ENCODE data around the gene AGTRAP.

The AGTRAP gene

GRCh38 chr1:11735854-11736745 is at the start of gene AGTRAP:
Gene AGTRAP, plus strand, starts transcription at chr1:11736136. Its CDS starts 73 bp downstream, at chr1:11736209.
- peak; percentile 58 to 69 for DNase-seq (ENCODE audit: low read depth in 2 of 2)

GRCh38 chr1:11688506-11688905 is 47.4 kb upstream of the AGTRAP start:
- no peak for DNase-seq (ENCODE audit: low read depth in 2 of 2)

- no peak for DNase-seq (ENCODE audit: low read depth in 2 of 2)
Observed at GRCh38 chr1:11690397-11691301, 45.3 kb upstream of the AGTRAP start.

- no peak for DNase-seq (ENCODE audit: low read depth in 2 of 2)
Observed at GRCh38 chr1:11691302-11691914, 44.5 kb upstream of the AGTRAP start, which contains the start of gene DRAXIN. Gene DRAXIN, plus strand, starts transcription at chr1:11691710. Its CDS starts 14,549 bp downstream, at chr1:11706259.

- DNase-seq (ENCODE audit: low read depth in 2 of 2): no peak
Observed at GRCh38 chr1:11691928-11692711, 43.8 kb upstream of the AGTRAP start.

- DNase-seq (ENCODE audit: low read depth in 2 of 2): no peak
Observed at GRCh38 chr1:11693024-11693590, 42.8 kb upstream of the AGTRAP start.

GRCh38 chr1:11693917-11694316 is 42.0 kb upstream of the AGTRAP start:
- DNase-seq (ENCODE audit: low read depth in 2 of 2): no peak

GRCh38 chr1:11695861-11696260 is 40.1 kb upstream of the AGTRAP start:
- no peak for DNase-seq (ENCODE audit: low read depth in 2 of 2)

- DNase-seq (ENCODE audit: low read depth in 2 of 2): no peak
Observed at GRCh38 chr1:11697188-11697892, 38.6 kb upstream of the AGTRAP start.

- no peak for DNase-seq (ENCODE audit: low read depth in 2 of 2)
Observed at GRCh38 chr1:11697893-11698210, 38.1 kb upstream of the AGTRAP start.

- DNase-seq (ENCODE audit: low read depth in 2 of 2): no peak
Observed at GRCh38 chr1:11700601-11701467, 35.1 kb upstream of the AGTRAP start.

- DNase-seq (ENCODE audit: low read depth in 2 of 2): no peak
Observed at GRCh38 chr1:11701551-11701961, 34.4 kb upstream of the AGTRAP start.

- DNase-seq (ENCODE audit: low read depth in 2 of 2): no peak
Observed at GRCh38 chr1:11701981-11702803, 33.7 kb upstream of the AGTRAP start.

GRCh38 chr1:11703357-11704193 is 32.4 kb upstream of the AGTRAP start:
- no peak for DNase-seq (ENCODE audit: low read depth in 2 of 2)

GRCh38 chr1:11704194-11704529 is 31.8 kb upstream of the AGTRAP start:
- no peak for DNase-seq (ENCODE audit: low read depth in 2 of 2)

GRCh38 chr1:11704691-11705475 is 31.1 kb upstream of the AGTRAP start:
- no peak for DNase-seq (ENCODE audit: low read depth in 2 of 2)

- no peak for DNase-seq (ENCODE audit: low read depth in 2 of 2)
Observed at GRCh38 chr1:11705596-11705995, 30.3 kb upstream of the AGTRAP start.

Data from stimulated activated CD4-positive, alpha-beta T cell treated with anti-CD3 and anti-CD28 coated beads, Interleukin-1b, Interleukin-23, amount 100 ng/mL, for 1 hour (primary cell).